KMS-11 (cell line): ENCODE data around the gene PCED1A.

ENCODE experiments used
- H2AFZ ChIP-seq: fragments of 200-600 bp; sonication (generic); 2 replicates; pipeline ENCODE4 v1.6.1; 2016; ENCODE audit warnings: antibody characterized with exemption, mixed run types, low read depth
- H3K27ac ChIP-seq: fragments of 200-600 bp; sonication (generic); 2 replicates; pipeline ENCODE4 v1.6.1; 2016; ENCODE audit warnings: mild to moderate bottlenecking, mixed run types
- H3K27me3 ChIP-seq: fragments of 200-600 bp; sonication (generic); 2 replicates; pipeline ENCODE4 v1.6.1; 2017; ENCODE audit warnings: mild to moderate bottlenecking, low read depth, mixed run types, moderate library complexity; ENCODE audit not compliant: insufficient read depth
- H3K36me3 ChIP-seq: fragments of 200-600 bp; sonication (generic); 2 replicates; pipeline ENCODE4 v1.6.1; 2017; ENCODE audit warnings: mild to moderate bottlenecking, mixed run types; ENCODE audit not compliant: insufficient read depth
- H3K4me1 ChIP-seq: fragments of 200-600 bp; sonication (generic); 2 replicates; pipeline ENCODE4 v1.6.1; 2016; ENCODE audit warnings: mild to moderate bottlenecking, low read depth, mixed run types; ENCODE audit not compliant: poor library complexity, severe bottlenecking
- H3K4me2 ChIP-seq: fragments of 200-600 bp; sonication (generic); 2 replicates; pipeline ENCODE4 v1.7.0; 2016; ENCODE audit warnings: mild to moderate bottlenecking, mixed run types
- H3K4me3 ChIP-seq: fragments of 200-600 bp; sonication (generic); IDR thresholded peaks from 2 replicates; pipeline ENCODE4 v1.6.1; 2017; ENCODE audit warnings: low read depth, low read length, mixed read lengths; ENCODE audit not compliant: insufficient read depth
- H3K79me2 ChIP-seq: fragments of 200-600 bp; sonication (generic); 2 replicates; pipeline ENCODE4 v1.6.1; 2016; ENCODE audit warnings: low read depth, mixed run types; ENCODE audit not compliant: insufficient read depth
- H3K9ac ChIP-seq: fragments of 200-600 bp; sonication (generic); 2 replicates; pipeline ENCODE4 v1.6.1; 2016; ENCODE audit warnings: mild to moderate bottlenecking, mixed run types
- H4K20me1 ChIP-seq: fragments of 200-600 bp; sonication (generic); 2 replicates; pipeline ENCODE4 v1.6.1; 2016; ENCODE audit warnings: mild to moderate bottlenecking, mixed run types; ENCODE audit not compliant: insufficient read depth
- CTCF ChIP-seq: fragments of 200-600 bp; sonication (generic); conservative IDR thresholded peaks from 2 replicates; pipeline ENCODE4 v1.6.1; 2017; ENCODE audit warnings: low read depth, mild to moderate bottlenecking, antibody characterized with exemption, low read length, moderate library complexity, mixed read lengths

Gene PCED1A

DNA sequence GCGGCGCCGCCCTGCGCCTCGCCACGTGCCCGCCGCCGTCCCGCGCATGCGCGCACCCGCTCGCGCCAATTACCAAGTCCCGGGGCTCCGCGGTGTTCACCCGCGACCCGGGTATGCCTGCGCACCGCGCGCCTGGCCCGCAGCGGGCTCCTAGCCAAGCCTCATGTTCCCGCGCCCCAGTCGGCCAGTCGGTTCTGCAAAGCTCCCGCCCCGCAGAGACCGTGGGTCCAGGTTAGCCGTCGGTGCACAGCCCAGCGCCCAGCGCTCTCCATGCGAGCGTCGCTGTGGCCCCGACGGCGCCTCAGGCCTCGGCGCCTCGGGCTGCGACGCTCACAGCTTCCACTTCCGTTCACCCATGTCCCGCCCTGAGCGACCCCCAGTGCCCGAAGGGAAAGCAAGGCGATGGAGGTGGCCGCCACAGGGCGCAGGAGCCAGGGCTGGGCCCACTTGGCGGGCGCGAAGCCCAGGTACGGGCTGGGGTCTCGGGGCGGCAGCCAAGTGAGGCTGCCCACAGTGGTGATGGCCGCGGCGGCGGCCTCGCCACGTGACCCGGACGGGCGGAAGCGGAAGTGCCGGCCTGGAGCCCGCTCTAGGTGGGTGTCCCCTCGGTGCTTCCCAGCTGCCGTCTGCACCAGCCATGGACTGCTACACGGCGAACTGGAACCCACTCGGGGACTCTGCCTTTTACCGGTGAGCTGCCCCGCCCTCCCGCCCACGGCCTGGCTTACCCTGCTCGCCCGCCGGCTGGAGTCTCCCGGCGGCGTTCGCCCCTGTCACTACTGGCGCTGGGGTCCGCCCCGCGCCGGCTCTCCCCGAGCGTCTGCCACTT lies at the start of gene PCED1A, which contains the start of gene VPS16:
PCED1A (minus strand) TSS at position 518 of the 829 bp plus-strand sequence. CDS start 743 bp downstream, outside the sequence.
VPS16 (plus strand) TSS at position 608 of the 829 bp plus-strand sequence; CDS start at position 638, 30 bp downstream.
- no peaks in the 10 kb centered on the region for H3K27me3 ChIP-seq
- no peaks in the 10 kb centered on the region for H4K20me1 ChIP-seq
- H3K36me3 ChIP-seq, result no peaks in the 10 kb centered on the region
- no peak for TF ChIP-seq CTCF
- peak within 1 kb of the TSS; percentile 78 for H3K9ac ChIP-seq
- H3K4me2 ChIP-seq, result peak within 1 kb of the TSS; percentile 42; the same call in 1 of the 2 replicates
- peak within 1 kb of the TSS; percentile 86 for H2AFZ ChIP-seq
- H3K4me3 ChIP-seq, result no peak within 1 kb of the TSS
- no peaks in the 10 kb centered on the region for H3K79me2 ChIP-seq
- H3K27ac ChIP-seq, result peak within 1 kb of the TSS; percentile 42; the same call in 1 of the 2 replicates
- H3K4me1 ChIP-seq, result no peaks in the 10 kb centered on the region

- Histone ChIP-seq H3K4me3 (no peak overlapping the region), H3K9ac (no peak overlapping the region), H3K36me3 (no peaks in the 10 kb centered on the region), H2AFZ (no peak overlapping the region), H3K4me2 (no peak overlapping the region), H3K27ac (no peak overlapping the region), H4K20me1 (no peaks in the 10 kb centered on the region), H3K79me2 (no peaks in the 10 kb centered on the region), H3K4me1 (no peaks in the 10 kb centered on the region), H3K27me3 (no peaks in the 10 kb centered on the region)
- no peak for TF ChIP-seq CTCF
These were observed 49.3 kb upstream of the PCED1A start for GRCh38 chr20:2889797-2890196.

- H3K36me3 ChIP-seq, result no peaks in the 10 kb centered on the region
- H3K27ac ChIP-seq, result no peak overlapping the region
- H3K4me3 ChIP-seq, result no peak overlapping the region
- no peak overlapping the region for H2AFZ ChIP-seq
- no peak for TF ChIP-seq CTCF
- H3K79me2 ChIP-seq, result no peaks in the 10 kb centered on the region
- H3K27me3 ChIP-seq, result no peaks in the 10 kb centered on the region
- no peaks in the 10 kb centered on the region for H4K20me1 ChIP-seq
- no peak overlapping the region for H3K4me2 ChIP-seq
- no peak overlapping the region for H3K9ac ChIP-seq
- no peaks in the 10 kb centered on the region for H3K4me1 ChIP-seq
These were observed 48.8 kb upstream of the PCED1A start for GRCh38 chr20:2889209-2889608.

DNA sequence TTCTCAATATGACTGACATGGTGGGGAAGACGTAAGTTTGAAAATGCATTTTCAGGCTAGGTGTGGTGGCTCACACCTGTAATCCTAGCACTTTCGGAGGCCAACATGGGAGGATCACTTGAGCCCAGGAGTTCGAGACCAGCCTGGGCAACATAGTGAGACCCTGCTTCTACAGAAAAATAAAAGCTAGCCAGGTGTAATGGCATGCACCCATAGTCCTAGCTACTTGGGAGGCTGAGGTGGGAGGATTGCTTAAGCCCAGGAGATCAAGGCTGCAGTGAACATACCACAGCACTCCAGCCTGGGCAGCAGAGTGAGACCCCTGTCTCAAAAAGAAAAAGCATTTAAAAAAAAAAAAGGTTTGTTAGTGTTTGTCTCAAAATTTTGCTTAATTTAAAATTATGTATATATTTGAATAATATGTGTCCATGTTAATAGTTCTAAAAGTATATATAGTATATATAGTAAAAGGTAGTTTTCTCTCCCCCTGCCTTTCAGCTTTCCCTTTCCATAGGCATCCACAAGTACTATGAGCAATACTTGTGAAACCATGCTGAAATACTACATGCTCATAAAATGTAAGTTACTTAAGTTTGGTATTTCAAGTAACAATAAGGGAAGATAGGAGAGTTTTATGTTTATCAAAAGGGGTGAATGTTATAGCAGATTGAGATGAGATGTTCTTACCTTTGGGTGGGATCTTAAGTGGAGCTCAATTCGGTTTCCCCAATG lies 47.9 kb upstream of the PCED1A start:
- Histone ChIP-seq H4K20me1 (no peaks in the 10 kb centered on the region), H3K79me2 (no peaks in the 10 kb centered on the region), H3K27ac (no peak overlapping the region), H3K4me2 (no peak overlapping the region), H3K4me1 (no peaks in the 10 kb centered on the region), H3K4me3 (no peak overlapping the region), H2AFZ (no peak overlapping the region), H3K27me3 (no peaks in the 10 kb centered on the region), H3K9ac (no peak overlapping the region), H3K36me3 (no peaks in the 10 kb centered on the region)
- TF ChIP-seq CTCF, result no peak
